GM18517 (cell line): ENCODE results near the gene C1QL1.

Source experiments
- ATAC-seq: cut with Tn5 transposase; IDR thresholded peaks from one replicate; pipeline ENCODE4 v1.9.1; 2021; ENCODE audit warnings: mild to moderate bottlenecking, moderate library complexity; ENCODE audit not compliant: unreplicated experiment

Gene C1QL1

DNA sequence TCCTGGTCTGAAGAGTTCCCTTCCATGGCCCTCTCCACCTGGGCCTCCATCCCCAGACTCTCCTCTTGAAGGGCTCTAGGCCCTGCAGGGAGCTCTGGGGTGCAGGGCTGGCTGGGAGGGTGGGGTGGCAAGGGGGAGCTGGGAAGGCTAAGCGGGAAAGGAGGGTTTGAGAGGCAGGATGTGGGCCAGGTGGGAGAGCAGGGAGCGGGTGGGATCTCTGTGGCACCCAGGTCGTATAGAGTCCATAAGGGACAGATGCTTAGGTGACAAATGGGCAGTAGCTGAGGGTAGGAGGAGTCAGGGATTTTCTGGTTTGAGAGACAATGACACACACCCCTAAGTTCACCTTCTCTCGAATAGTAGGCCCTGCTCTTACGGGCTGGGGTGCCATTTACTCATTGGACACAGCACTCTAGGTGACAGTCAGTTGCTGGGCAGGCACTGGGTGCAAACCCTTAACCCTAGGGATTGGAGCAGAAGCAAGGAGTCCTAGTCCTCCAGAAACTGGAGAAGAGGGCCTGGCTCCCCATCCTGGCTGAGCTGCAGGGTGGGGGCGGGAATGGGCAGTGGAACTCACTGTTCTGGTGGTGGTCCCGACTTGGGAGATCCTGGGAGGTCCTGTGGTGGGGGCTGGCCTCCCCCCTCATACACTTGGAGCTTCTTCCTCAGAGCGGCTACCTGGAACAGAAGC lies 35.9 kb downstream of the C1QL1 start:
- no peak for ATAC-seq

DNA sequence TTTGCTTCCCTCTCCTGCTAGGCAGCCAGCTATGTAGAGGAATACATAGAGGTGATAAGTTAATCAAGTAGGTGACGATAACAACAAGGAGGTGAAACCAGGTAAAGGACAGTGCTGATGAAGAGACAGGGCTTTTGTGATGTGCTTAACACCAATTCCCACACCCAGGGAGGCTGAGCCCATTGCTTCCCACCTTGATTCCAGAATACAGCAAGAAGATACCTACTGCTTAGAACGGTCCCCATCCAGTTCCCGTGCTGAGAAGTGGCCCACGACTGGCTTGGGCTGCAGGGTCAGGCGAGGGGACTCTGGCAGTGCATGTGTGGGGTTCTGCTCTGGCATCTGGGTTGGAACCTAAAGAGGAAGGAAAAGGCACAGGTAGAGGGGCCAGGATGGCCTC lies 36.7 kb downstream of the C1QL1 start:
- ATAC-seq: no peak

DNA sequence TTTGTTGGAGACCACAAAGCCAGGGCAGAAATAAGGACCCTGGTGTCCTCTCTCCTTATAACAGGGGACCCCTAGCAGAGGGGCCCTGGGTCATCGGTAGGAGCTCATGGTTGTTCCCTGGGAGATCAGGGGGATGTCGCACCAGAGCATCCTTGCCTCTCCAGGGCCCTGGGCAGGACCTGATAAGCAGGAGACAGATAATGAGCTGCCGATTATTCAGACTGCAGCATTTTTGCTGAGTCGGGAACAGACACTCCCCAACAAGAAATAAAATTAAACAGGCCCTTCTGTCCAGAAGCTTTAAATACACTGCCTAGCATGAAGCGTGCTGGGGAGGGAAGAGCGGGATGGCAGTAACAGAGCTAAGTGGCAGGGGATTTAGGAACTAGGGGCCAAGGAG lies 37.4 kb downstream of the C1QL1 start:
- ATAC-seq: no peak

- ATAC-seq: no peak
Observed at GRCh38 chr17:44928950-44929720, 39.0 kb downstream of the C1QL1 start.

GRCh38 chr17:44928136-44928535 lies 40.0 kb downstream of the C1QL1 start:
- no peak for ATAC-seq

DNA sequence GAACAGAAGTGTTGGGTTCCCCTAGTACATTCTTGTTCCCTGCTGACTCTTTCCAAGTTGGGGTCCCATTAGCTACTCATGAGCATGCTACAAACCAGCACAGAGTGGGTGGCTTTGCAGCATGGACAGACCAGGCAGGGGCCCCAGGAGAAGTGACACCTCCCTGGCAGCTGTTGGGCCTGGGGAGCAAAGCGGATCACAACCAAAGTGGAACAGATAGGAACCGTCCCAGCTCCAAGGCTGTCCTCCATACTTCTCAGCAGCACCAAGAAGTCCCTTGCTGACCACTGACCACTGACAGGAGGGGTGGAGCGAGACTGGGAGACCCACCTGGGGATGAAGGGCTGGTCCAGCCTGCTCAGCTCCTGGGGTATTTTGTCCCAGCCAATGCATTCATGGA lies 40.4 kb downstream of the C1QL1 start:
- ATAC-seq: no peak

GRCh38 chr17:44926821-44927525 lies 41.1 kb downstream of the C1QL1 start:
- no peak for ATAC-seq

GRCh38 chr17:44925731-44926697 lies 42.1 kb downstream of the C1QL1 start:
- no peak for ATAC-seq

DNA sequence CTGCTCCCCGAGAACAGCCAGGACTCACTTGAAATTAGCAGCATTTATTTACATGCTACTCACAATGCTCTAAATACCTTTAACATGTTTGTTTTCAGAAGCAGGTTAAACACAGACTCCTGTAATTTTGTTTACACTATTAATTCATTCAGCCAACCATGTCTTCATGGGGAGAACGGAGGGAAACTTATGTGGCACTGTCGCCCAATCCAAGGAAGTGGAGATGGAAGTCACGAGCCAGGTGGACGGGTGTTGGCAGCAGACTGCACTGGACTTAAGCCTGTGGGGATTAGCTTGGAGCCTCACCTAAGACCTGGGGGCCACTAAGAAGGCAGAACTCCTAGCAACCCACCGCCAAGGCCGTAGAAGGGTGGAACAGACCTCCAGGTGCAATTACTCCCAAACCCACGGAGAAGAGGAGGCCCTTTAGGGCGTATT lies 44.0 kb downstream of the C1QL1 start:
- ATAC-seq: no peak

DNA sequence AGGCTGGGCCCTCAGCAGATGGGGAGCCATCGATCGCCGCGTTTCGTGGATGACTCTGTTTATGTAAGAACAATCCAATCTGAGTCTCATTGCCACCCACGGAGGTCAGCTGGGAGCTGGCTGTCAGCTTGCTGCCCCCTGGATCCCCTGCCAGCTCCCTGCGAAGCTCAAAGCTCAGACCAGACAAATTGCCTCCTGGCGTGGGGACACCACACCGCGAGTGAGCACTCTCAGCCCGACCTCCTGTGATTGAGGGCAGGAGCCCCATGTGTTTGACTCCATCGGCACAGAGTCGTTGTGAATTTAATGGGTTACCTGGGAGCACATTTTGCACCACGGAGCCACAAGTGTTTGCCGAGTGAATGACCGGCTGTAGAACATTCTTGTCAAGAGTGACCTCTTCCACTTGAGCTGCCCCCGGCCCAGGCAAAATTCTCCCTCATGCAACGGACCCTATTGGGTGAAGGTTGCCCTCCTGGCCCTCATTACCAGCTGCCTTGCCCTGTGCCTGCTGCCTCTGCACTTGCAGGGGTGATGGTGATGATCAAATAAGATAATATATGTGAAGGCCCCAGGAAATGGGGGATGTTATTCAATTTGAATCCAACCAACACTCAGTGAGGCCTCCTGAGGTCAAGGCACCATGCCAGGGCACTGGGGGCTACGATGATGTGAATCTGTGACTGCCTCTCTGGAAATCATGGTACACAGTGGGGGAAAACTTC lies 45.2 kb downstream of the C1QL1 start:
- ATAC-seq: no peak

GRCh38 chr17:44922136-44922535 lies 46.0 kb downstream of the C1QL1 start:
- no peak for ATAC-seq

DNA sequence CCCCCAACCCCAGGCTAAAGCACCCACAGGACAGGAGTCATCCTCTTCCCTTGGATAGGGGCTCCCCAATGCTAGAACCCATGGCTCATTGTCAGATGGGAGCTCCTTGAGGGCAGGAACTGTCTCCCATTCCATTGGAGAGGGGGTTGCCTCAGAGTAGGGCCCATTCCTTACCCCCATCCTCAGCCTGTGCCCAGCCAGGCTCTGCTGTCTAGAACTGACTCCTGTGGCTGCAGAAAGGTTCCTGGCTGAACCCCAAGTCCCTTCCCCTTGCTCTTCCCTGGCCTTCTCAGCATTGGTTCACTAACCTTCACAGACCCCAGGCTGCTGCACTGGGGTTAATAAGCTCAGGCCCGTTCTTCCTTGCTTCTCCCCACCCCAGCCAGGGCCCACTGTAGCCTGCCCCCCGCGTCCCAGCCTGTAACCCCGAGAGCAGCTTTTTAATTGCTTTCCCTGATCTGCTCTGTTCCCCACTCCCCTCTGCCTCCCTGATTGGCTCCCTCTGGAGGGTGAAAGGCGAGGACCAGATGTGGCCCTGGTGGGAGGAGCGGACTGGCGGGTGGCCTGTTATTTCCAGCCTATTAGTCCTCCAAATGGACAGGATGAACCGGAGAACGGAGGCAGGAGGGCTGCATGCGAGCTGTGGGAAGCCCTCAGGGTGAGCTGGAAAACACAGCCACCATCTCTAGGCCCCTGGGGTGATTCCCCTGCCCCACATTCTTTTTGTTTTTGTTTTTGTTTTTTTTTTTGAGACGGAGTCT lies 46.8 kb downstream of the C1QL1 start:
- no peak for ATAC-seq

- ATAC-seq: no peak
Observed at GRCh38 chr17:44920565-44920940, 47.5 kb downstream of the C1QL1 start.

DNA sequence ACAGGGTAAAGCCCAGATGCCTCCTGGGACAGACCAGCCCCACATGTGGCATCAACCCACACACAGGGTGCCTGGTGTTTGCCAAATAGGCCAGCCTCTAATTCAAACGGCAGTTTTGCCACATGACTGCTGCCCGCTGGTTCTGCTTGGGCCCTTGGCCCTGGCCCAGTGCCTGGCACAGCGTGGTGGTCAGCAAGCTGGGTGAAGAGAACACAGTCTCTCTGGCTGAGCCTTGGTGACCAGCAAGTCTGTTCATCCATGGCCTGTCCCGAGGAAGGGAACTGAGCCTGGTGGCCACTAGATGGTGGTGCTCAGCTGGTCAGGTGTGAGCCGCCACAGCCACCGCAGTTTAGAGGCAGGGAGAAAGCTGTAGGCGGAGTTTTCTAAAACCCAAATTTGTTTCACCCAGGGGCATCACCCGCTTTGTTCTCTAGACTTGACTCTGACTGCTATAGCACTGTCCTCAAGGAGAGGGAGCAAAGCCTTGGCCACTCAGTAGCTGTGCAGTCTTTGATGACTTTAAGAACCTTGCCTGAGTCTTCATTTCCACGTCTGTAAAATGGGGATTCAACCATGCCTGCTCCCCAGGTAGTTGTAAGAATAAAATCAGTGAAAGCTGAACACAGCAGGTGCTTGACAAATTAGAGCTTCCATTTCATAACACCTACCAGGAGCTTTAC lies 48.1 kb downstream of the C1QL1 start:
- no peak for ATAC-seq

GRCh38 chr17:44919411-44919810 lies 48.7 kb downstream of the C1QL1 start:
- no peak for ATAC-seq

GRCh38 chr17:44918006-44918405 lies 50.1 kb downstream of the C1QL1 start:
- ATAC-seq: no peak

GRCh38 chr17:44917456-44917855 lies 50.6 kb downstream of the C1QL1 start:
- no peak for ATAC-seq

DNA sequence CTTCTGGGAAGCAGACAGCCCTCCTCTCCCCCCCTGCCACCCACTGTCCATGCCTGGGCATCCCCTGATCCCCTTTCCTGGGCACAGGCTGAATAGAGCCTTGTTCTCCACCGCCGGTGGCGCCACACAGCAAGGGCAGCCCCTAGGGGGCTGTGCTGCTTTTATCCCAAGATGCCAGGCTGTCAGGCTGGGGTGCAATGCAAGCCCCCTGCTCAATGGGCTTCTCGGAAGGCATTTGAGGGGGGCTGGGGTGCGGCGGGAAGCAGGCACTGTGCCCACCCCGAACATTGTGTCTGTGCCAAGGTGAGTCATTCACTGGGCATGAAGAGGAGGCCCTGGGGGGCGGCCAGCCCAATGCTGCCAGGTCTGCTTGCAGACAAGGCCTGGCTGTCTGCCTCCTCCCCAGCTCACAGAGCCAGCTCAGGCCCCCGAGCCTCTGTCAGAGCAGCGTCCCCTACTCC lies 51.3 kb downstream of the C1QL1 start:
- ATAC-seq: no peak
